Hypothalamus (tissue), 51 donors: ENCODE data around the gene C3.
"Not testable (repeated sequence)": the region's sequence is repeated elsewhere in the genome, so short reads cannot be mapped to it uniquely, and the experiment has no call there.

ENCODE experiments used
- DNase-seq, 51 donors: peaks; one replicate each; lab custom pipeline; 2025; lab: John Stamatoyannopoulos, UW

C3 gene

GRCh38 chr19:6717036-6717435 lies 3.4 kb downstream of the C3 start:
- DNase-seq: no peak

- no peak for DNase-seq
Observed at GRCh38 chr19:6716610-6716970, 3.9 kb downstream of the C3 start.

DNA sequence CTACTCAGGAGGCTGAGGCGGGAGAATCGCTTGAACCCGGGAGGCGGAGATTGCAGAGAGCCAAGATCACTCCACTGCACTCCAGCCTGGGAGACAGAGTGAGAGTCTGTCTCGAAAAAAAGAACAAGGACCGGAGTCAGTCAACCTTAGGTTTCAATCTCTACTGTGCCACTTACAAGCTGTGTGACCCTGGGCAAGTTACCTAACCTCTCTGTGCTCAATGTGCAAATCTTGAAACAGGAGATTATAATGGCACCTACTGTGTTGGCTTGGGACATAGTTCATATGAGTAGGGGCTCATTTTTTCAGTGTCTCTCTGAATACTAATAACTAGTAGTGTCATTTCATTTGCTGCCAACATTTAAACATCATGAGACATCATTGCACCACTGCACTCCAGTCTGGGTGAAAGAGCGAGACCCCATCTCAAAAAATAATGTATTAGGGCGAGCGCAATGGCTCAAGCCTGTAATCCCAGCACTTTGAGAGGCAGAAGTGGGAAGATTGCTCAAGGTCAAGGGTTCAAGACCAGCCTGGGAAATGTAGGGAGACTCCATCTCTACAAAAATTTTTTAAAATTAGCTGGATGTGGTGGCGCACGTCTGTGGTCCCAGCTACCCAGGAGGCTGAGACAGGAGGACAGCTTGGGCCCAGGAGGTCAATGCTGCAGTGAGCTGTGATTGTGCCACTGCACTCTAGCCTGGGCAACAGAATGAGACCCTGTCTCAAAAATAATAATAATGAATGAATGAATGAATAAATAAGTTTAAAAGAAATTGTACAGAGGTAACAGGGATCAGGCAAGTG lies 5.5 kb downstream of the C3 start:
- no peak for DNase-seq

DNA sequence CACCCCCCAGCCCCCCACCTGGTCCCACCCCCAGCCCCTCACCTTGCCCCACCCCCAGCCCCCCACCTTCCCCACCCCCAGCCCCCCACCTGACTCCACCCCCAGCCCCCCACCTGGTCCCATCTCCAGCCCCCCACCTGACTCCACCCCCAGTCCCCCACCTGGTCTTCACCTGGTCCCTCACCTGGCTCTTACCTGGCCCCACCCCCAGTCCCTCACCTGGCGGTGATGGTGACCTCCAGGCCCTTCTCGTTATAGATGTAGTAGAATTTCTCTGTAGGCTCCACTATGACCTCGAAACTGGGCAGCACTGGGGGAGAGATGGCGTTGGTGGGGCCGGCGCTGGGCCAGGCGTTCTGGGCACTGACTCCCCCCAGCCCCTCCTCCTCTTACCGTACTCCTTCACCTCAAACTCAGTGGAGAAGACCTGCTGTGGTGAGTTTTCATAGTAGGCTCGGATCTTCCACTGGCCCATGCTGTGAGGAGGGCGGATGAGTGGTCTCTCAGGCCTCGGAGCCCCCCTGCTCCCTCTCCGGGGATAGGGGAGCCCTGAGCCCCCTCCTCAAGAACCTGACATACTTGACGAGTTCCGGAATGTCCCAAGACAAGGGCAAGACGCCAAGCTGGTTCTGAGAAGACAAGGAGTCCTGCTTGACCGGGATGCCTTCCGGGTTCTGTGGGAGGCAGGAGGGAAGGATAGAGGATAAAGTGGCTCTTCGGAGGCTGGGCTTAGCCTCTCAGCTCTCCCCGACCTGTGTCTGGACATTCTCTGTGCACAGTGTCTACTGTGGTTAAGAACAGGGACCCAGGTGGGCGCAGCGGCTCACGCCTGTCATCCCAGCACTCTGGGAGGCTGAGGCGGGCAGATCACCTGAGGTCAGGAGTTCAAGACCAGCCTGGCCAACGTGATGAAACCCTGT lies 6.4 kb downstream of the C3 start:
- DNase-seq: no peak

DNA sequence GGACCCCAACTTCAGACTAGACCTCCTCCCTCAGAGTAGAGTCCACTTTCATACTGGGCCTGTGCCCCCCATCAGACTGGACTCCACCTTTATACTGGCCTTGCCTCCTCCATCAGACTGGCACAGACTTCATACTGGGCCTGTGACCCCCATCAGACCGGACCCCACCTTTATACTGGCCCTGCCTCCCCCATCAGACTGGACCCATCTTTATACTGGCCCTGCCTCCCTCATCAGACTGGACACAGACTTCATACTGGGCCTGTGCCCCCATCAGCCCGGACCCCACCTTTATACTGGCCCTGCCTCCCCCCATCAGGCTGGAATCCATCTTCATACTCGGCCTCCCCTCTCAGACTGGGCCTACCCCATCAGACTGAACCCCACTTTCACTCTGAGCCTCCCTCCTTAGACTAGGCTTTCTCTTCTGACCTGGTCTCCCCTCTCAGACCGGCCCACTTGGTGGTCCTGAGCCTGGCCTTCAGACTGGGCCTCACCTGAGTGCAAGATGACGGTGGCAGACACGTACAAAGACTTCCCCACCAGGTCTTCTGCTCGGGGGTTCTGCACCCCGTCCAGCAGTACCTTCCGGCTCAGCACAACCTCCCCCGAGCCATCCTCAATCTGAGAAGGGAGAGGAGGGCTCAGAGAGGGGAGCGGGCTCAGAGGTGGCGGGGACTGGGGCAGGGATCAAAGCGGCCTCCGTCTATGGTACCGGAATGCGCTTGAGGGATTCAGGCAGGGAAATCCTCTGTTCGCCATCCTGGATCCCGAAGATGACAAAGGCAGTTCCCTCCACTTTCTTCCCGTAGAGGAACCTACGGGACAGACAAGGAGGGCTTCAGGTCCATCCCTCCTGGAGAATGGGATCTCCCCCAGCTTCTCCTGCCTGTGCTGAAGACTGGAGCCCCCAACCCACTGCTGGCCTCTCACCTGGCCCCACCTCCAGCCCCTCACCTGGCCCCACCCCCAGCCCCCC lies 7.5 kb downstream of the C3 start:
- DNase-seq: no peak

GRCh38 chr19:6712231-6712630 lies 8.2 kb downstream of the C3 start:
- DNase-seq: no peak

DNA sequence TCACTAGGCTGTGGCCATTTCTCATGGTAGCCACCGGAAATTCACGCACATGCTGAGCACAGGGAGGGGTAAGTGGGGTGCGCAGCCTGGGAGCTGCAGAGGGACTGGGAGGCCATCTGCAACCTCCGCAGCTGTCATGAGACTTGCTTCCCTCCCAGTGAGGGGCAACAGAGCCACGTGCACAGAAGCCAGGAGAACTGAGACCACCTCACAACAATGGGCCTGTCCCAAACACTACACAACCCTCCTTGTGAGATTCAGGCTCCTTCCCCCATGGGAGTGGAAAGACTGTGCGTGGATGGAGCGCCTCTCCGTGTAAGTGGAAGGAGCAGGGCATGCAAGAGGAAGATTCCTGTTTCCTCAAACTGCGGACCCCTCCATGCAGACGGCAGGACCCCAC lies 8.8 kb downstream of the C3 start:
- DNase-seq: no peak

- no peak for DNase-seq
Observed at GRCh38 chr19:6711078-6711361, 9.4 kb downstream of the C3 start.

DNA sequence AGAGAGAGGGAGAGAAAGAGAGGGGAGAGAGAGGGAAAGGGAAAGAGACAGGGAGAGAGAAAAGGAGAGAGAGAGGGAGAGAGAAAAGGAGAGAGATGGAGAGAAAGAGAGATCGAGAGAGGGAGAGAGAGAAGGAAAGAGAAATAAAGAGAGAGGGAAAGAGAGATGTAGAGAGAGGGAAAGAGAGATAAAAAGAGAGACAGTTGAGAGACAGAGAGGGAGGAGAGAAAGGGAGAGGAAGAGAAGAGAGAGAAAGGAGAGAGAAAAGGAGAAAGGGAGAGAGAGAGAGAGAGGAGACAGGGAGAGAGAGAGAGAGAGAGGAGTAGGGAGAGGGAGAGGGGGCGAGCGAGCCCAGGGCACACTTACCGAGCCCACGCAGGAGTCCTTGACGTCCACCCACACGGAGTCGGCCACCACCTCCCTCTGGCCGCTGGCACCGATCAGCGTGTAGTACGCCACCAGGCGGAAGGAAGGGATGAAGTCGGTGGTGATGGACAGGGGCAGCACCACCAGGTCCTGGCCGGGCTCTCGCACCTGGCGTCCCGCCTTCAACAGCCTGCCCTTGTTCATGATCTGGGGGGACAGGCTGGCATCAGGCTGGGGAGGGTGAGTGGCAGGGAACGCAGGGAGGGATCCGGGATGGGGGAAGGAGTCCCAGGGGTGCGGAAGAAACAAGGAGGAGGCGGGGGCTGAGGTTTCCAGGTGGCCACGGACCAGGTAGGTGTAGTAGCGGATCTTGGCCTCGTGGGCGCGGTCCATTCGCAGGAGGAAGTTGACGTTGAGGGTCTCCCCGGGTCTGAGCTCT lies 10.0 kb downstream of the C3 start:
- no peak for DNase-seq

DNA sequence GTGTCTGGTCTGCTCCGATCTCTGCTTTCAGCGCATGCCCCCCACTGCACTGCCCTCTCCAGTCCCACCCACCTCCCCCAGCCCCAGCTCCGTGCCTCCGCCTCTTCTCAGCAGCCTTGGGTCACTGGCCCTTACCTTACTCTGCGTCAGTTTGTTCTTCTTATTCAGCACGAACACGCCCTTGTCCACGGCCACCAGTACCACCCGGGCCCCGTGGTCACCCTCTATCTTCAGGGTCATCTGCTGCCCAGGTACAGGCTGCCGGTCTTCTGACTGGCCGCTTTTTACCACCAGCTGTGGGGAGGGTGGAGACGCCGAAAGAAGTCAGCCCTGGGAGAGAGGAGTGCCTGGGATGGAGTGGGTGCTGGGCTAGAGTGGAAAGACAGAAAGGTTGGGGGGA lies 10.9 kb downstream of the C3 start:
- DNase-seq: no peak

- DNase-seq: not testable (repeated sequence)
Observed at GRCh38 chr19:6708913-6709312, 11.5 kb downstream of the C3 start.

DNA sequence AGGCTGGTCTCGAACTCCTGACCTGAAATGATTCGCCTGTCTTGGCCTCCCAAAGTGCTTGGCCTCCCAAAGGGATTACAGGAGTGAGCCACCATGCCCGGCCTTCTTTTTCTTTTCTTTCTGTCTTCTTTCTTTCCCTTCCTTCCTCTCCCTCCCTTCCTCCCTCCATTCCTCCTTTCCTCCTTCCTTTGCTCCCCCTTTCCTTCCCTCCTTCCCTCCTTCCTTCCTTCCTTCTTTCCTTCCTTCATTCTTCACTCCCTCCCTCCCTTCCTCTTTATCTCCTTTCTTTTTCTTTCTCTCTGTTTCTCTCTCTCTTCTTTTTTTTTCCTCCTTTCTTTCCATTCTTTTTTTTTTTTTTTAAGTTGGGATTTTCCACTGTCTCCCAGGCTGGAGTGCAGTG lies 12.1 kb downstream of the C3 start:
- DNase-seq: no peak

- no peak for DNase-seq
Observed at GRCh38 chr19:6707658-6708018, 12.8 kb downstream of the C3 start.

DNA sequence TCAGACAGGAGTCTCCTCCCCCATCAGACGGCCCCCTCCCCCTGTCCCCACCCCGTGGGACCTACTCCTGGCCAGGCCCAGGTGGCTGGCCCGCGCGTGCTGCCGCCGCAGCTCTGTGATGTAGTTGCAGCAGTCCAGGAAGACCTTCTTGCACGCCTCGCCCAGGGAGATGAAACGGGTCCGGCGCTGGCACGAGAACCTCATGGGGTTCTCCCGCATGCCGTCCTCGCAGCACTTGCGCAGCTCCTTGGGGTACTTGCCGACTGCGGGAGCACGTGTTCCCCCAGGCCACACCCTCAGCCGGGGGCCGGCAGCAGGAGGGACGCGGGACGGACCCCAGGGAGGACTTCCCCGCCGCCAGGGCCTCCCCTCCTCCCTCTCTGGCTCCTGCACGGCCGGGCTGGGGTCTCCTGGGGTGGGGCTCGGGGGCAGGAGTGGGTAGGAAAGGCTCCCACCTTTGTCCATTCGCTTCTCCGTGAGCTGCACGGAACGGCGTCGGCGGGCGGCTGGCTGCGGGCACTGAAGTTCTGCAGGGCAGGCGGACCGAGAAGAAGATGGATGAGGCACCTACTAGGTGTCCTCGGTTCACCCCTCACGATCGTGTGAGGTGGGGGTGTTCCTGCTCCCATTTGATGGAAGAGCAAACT lies 13.3 kb downstream of the C3 start:
- no peak for DNase-seq

- no peak for DNase-seq
Observed at GRCh38 chr19:6706633-6706958, 13.9 kb downstream of the C3 start.

GRCh38 chr19:6705931-6706632 lies 14.4 kb downstream of the C3 start:
- no peak for DNase-seq

DNA sequence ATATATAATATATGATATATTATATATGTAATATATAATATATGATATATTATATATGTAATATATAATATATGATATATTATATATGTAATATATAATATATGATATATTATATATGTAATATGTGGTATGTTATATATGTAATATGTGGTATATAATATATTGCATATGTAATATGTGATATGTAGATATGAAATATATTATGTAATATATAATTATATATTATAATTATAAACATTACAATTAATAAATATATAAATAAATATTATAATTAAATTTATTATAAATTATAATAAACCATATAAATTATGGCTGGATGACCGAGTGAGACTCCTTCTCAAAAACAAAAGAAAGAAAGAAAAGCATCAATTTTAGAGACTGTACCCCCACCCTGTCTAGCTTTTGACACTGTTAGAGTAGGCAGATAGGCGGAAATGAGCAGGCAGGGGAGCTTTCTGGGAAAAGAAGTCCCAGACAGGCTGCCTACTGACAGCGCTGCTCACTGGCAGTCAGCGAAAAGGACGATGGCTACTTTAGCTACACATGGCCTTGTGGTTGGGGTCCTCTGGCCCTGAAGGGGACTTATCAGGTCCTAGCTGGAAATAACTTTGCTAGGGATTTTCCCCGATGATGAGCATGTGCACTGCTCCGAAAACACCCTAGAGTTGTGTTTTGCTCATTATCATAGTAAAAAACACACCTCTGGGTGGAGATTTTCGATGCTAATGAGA lies 19.7 kb downstream of the C3 start:
- DNase-seq: no peak

GRCh38 chr19:6699935-6700334 lies 20.5 kb downstream of the C3 start:
- DNase-seq: no peak

DNA sequence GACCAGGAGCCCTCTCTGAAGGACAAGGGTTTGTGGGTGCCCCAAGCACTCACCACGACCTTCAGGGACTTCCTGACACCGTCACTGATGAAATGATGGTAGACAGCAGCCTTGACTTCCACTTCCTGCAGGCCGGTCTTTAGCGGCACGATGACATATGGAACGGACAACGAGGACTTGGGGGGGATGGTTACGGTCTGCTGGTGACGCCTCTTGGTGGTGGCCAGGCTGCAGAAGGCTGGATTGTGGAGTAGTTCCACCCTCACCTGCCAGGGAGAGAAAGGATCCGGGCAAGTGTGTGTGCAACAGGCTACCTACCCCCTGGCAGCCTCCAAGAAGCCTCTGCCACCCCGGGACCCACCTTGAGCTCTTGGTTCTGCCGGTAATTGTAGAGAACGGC lies 23.2 kb downstream of the C3 start:
- DNase-seq: no peak
